Right ventricle myocardium inferior (tissue), 1 donor: Measurements from ENCODE around the gene MAP2. TPM values are rescaled to one million over a fixed set of nuclear protein-coding genes. Genes with fewer than 3 reads are reported as not detected.

Experiments used
- ATAC-seq: fragments of 200-7000 bp; cut with Tn5 transposase; one replicate; pipeline ENCODE4 v1.9.1; 2020; ENCODE audit warnings: mild to moderate bottlenecking, moderate library complexity
- DNase-seq: peaks from one replicate; pipeline ENCODE4 v3.0.0; 2021; ENCODE audit errors: missing footprints
- intact Hi-C: fragments of 100-400 bp; cut with DNase I; formaldehyde crosslinking; loops from one replicate; pipeline ENCODE4 v1.11.0; 2022
- long read RNA-seq: library from polyadenylated mRNA; unstranded; transcript quantifications from one replicate; pipeline ENCODE4 v2.0.0, GENCODE V29; 2021
- total RNA-seq: library from RNA; stranded (reverse); fragmentation: NEBNext Ultra II Directional; extraction: Animal tissue kit (Norgen Biotek cat#: 25700); gene quantifications from one replicate; pipeline ENCODE4 v1.2.1, GENCODE V29; 2021
- donor health status: DM: no; HTN: yes; CAD: no; lungs with severe emphysema.

Gene MAP2, protein sequence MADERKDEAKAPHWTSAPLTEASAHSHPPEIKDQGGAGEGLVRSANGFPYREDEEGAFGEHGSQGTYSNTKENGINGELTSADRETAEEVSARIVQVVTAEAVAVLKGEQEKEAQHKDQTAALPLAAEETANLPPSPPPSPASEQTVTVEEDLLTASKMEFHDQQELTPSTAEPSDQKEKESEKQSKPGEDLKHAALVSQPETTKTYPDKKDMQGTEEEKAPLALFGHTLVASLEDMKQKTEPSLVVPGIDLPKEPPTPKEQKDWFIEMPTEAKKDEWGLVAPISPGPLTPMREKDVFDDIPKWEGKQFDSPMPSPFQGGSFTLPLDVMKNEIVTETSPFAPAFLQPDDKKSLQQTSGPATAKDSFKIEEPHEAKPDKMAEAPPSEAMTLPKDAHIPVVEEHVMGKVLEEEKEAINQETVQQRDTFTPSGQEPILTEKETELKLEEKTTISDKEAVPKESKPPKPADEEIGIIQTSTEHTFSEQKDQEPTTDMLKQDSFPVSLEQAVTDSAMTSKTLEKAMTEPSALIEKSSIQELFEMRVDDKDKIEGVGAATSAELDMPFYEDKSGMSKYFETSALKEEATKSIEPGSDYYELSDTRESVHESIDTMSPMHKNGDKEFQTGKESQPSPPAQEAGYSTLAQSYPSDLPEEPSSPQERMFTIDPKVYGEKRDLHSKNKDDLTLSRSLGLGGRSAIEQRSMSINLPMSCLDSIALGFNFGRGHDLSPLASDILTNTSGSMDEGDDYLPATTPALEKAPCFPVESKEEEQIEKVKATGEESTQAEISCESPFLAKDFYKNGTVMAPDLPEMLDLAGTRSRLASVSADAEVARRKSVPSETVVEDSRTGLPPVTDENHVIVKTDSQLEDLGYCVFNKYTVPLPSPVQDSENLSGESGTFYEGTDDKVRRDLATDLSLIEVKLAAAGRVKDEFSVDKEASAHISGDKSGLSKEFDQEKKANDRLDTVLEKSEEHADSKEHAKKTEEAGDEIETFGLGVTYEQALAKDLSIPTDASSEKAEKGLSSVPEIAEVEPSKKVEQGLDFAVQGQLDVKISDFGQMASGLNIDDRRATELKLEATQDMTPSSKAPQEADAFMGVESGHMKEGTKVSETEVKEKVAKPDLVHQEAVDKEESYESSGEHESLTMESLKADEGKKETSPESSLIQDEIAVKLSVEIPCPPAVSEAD (N-terminal part only)
- total RNA-seq: 4.1 TPM
- long read RNA-seq: 0 reads

GRCh38 chr2:209423562-209424198 lies at the start of gene MAP2:
Gene MAP2 (plus strand): TSS chr2:209424047. CDS start chr2:209653171, 229,124 bp downstream.
- peak; percentile 87 for DNase-seq
- intact Hi-C loops: loop anchor here (2.0 to 10.0 kb wide), 3 partner anchors 89 to 541 kb away; no protein-coding TSS in a partner anchor
- ATAC-seq: peak; percentile 99

DNA sequence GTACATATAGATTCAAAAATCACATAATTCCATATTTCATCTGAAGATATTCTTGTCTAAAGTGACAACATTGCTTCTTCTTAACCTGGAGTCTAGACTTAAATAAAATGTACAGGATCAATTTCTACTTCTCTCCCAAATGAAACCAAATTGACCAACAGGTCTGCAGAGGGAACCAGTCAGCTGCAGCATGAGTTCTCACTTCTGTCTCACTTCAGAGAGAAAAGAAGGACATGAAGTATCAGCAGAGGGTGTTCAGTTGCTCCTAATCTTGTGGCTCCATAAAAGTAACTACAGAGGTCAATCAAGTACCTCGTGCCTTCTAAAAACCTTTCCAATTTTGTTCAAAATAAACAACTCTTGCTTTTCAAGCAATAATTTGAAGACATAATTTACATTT lies 47.2 kb upstream of the MAP2 start:
- intact Hi-C loops: no loop called here
- DNase-seq (no peak), ATAC-seq (no peak)

- DNase-seq (no peak), ATAC-seq (no peak)
- intact Hi-C loops: no loop called here
Observed at GRCh38 chr2:209380293-209380692, 43.6 kb upstream of the MAP2 start.

- no peak for ATAC-seq
- intact Hi-C loops: no loop called here
- DNase-seq: no peak
Observed at GRCh38 chr2:209381091-209381490, 42.8 kb upstream of the MAP2 start.

DNA sequence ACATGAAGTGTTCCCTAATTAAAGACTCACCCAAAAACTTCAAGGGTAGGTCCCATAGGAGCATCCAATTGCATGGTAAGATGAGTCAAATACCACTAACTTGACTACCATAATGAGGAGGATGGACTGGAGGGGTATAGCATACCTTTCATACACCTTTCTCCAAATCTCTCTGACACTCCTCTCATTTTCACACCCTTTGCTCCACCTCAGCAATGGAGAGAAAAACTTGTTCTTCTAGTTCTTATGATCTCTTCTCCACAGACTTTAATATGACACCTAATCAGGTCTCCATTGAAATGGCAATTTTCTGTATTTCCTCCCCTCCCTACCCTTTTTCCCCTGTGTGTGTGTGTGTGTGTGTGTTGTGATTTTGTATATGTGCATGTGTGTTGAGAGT lies 41.1 kb upstream of the MAP2 start:
- intact Hi-C loops: no loop called here

GRCh38 chr2:209383212-209383611 lies 40.6 kb upstream of the MAP2 start:
- ATAC-seq (no peak), DNase-seq (no peak)
- intact Hi-C loops: no loop called here

More for the DNA sequence above, 41.1 kb upstream of the MAP2 start:
- ATAC-seq (no peak), DNase-seq (no peak)

DNA sequence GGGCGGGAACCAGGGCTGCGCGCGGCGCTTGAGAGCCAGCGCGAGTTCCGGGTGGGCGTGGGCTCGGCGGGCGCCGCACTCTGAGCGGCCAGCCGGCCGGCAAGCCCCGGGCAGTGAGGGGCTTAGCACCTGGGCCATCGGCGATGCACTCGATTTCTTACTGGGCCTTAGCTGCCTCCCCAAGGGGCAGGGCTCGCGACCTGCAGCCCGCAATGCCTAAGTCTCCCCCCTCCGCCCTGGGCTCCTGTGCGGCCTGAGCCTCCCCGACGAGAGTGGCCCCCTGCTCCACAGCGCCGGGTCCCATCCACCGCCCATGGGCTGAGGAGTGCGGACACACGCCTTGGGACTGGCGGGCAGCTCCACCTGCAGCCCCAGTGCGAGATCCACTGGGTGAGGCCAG lies 36.5 kb upstream of the MAP2 start:
- ATAC-seq (no peak), DNase-seq (no peak)
- intact Hi-C loops: no loop called here

GRCh38 chr2:209388446-209389037 lies 35.3 kb upstream of the MAP2 start:
- intact Hi-C loops: no loop called here
- ATAC-seq: no peak
- DNase-seq: no peak

GRCh38 chr2:209389171-209389618 lies 34.7 kb upstream of the MAP2 start:
- no peak for DNase-seq
- intact Hi-C loops: no loop called here
- ATAC-seq: no peak

- no peak for ATAC-seq
- no peak for DNase-seq
- intact Hi-C loops: no loop called here
Observed at GRCh38 chr2:209390839-209391238, 33.0 kb upstream of the MAP2 start.

DNA sequence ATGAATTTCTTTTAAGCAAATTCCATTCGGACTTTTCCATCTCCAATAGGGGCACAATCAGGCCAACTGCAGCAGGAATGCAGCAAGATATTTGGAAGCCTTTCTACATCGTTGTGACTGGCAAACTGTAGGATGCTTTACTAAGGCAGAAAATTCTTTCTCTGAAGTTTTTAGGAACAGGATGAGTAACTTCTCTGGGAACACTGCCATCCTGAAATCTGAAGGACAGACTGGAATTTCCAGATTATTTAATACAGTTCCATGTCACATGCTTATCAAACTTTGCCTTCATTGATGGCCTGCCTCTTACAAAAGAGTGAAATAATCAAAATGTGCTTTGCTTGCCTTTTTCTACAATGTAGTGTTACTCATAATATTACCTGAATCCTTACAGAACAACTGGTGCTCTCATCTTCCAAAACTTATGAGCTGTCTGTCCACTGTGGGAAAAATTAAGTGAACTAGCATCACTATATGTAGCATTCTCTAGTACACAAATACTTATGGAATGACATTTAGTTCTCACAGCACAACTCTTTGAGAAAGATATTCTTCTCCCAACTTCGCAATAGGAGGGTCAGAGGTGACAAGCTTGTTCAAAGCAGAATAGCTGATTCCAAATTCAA lies 32.0 kb upstream of the MAP2 start:
- intact Hi-C loops: no loop called here
- DNase-seq: no peak
- no peak for ATAC-seq

GRCh38 chr2:209395229-209395628 lies 28.6 kb upstream of the MAP2 start:
- intact Hi-C loops: no loop called here
- DNase-seq (no peak), ATAC-seq (no peak)

DNA sequence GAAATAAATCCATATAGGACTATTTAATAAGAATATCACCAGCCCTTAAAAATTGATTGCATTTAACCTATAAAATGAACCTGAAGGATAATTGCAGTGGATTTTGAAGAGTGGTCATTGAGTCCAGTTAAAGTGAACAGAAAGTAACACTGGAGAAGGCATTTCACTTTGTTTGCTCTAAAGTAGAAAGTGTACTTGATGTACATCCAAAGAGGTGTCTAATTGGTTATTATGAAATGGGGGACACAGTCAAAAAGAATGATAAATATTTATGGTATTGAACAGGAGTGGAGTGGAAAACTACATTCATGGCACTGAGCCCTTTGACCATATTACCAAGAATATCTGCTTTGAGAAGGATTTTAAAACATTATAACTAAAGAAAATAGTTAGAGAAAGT lies 28.2 kb upstream of the MAP2 start:
- ATAC-seq: no peak
- no peak for DNase-seq

DNA sequence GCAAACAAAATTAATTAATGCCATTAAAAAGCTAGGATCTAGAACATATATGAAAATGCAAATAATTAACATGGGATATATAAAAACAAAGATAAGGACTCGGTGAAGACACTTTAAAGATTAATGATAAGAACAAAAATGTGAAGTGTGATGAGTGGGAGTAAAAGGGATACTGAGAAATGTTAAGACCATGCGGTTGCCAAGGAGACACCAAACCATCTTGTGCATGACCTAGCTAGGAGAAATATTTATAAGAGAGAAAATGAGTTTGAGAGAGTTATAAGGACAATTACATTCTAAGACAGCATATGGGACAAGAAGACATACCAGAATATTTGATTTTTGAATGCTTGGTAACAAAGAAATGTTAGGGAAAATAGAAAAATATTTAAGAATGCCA lies 25.4 kb upstream of the MAP2 start:
- ATAC-seq: no peak
- intact Hi-C loops: no loop called here
- no peak for DNase-seq

More for the DNA sequence above, 28.2 kb upstream of the MAP2 start:
- intact Hi-C loops: no loop called here

DNA sequence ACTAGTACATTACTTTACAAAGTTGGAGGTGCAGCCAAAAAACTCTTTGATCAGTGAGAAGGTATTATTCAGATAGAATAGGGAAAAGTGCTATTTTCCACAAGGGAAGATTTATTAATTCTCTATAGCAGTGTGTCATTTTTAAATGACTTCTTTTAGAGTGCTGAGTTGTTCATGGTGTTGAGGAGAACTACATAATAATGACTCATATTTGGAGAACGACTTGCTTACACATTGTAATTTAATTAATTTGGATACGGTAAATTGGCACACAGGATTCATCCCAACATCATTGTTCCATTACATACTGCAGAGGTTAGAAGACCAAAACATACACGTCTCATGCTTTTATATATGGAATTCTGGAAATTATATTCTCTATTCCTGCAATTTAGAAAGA lies 22.1 kb upstream of the MAP2 start:
- ATAC-seq: no peak
- DNase-seq: no peak
- intact Hi-C loops: no loop called here

GRCh38 chr2:209411296-209411695 lies 12.6 kb upstream of the MAP2 start:
- no peak for ATAC-seq
- intact Hi-C loops: no loop called here
- no peak for DNase-seq

DNA sequence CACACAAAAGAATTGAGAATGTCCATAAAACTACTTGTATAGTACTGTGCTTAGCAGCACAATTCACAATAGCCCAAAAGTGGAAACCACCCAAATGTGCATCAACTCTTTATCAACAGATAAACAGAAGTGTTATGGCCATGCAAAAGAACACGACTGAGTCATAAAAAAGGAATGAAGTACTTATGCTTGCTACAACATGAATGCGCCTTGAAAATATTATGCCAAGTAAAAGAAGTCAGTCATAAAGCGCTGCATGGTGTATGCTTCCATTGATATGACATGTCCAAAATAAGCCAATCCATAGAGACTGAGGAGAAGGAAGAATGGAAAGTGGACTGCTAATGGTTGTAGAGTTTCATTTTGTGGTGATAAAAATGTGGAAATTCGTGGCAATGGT lies 12.1 kb upstream of the MAP2 start:
- no peak for DNase-seq
- no peak for ATAC-seq
- intact Hi-C loops: no loop called here
